ENCODE measurements around the gene MED13L. TPM values are rescaled to one million over a fixed set of nuclear protein-coding genes. Genes with fewer than 3 reads are reported as not detected.

The MED13L gene
- total and polyA plus RNA-seq, 4 donors = 52.2 to 196 (median 88.6) TPM

DNA sequence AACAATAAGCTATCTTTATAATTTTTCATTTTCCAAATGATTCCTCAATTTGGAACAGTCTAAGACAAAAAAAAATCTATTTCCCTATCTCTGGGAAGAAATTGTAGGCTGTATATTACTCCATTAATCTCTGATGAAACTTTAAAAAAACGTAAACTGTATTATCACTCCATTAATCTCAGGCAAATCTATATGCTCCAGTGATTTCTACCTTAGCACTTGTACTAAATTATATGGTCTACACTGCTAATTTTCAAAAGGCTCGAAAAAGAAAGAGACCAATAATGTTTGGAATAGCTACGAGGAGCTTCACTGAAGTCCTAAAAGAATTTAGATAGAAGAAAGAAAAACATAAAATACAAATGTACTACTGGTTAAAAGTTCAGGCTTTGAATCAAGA lies 19.7 kb downstream of the MED13L start:
- no peaks in the 10 kb centered on the region for H3K36me3 ChIP-seq (ENCODE audit: control insufficient read depth, insufficient read depth, low read length)
- no peaks in the 10 kb centered on the region for H3K27me3 ChIP-seq (ENCODE audit: control insufficient read depth, insufficient read depth, low read length)
- no peaks in the 10 kb centered on the region for H3K9me3 ChIP-seq (ENCODE audit: control insufficient read depth, insufficient read depth, low read length)
- H3K27ac ChIP-seq (ENCODE audit: low read depth, low read length) = no peak overlapping the region
- H3K4me1 ChIP-seq (ENCODE audit: control insufficient read depth, insufficient read depth, low read length) = peaks cover 3% of the 10 kb centered on the region
- no CpG with 5 or more reads among the region's 3 CpGs for WGBS (ENCODE audit: insufficient coverage)
- no peak overlapping the region for H3K4me3 ChIP-seq (ENCODE audit: low read depth, low read length)
- DNase-seq (ENCODE audit: low read depth in 4 of 6, low spot score in 6 of 6) = no peak

DNA sequence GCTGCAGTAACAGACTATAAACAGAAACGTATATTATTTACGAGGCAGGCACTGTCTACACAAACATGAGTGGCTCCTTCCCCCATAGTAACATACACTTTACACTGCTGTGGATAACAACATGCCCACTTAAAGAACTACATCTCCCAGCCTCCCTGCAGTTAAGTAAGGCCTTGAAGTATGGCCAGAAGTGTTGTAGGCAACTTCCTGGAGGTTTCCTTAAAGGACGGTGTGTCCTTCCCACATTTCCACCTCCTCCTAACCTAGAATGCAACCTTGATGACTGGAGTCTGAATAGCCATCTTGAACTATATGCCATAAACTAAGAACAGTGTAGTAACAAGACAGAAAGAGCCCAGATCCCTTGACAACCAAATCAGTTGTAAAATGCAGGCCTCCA lies 20.3 kb downstream of the MED13L start:
- no peaks in the 10 kb centered on the region for H3K36me3 ChIP-seq (ENCODE audit: control insufficient read depth, insufficient read depth, low read length)
- no peak overlapping the region for H3K27ac ChIP-seq (ENCODE audit: low read depth, low read length)
- no peak for DNase-seq (ENCODE audit: low read depth in 4 of 6, low spot score in 6 of 6)
- no CpG with 5 or more reads among the region's 3 CpGs for WGBS (ENCODE audit: insufficient coverage)
- peaks cover 3% of the 10 kb centered on the region for H3K4me1 ChIP-seq (ENCODE audit: control insufficient read depth, insufficient read depth, low read length)
- no peak overlapping the region for H3K4me3 ChIP-seq (ENCODE audit: low read depth, low read length)
- no peaks in the 10 kb centered on the region for H3K27me3 ChIP-seq (ENCODE audit: control insufficient read depth, insufficient read depth, low read length)
- H3K9me3 ChIP-seq (ENCODE audit: control insufficient read depth, insufficient read depth, low read length) = peaks cover 1% of the 10 kb centered on the region

DNA sequence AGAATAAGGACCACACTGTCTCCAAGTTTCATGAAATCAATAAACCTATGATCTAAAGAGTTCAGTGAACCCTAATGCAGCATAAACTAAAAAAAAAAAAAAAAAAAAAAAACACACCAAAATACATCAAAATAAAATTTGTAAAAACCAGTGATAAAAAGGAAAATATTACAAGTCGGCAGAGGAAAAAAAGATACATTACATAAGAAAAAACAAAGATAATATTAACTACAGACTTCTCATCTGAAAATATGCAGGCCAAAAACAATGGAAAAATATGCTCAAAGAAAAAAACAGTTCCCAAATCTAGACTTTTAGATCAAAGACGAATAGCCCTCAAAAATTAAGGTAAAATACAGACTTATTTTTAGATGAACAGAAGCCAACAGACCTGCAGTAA lies 27.6 kb downstream of the MED13L start:
- no peak for DNase-seq (ENCODE audit: low read depth in 4 of 6, low spot score in 6 of 6)
- H3K27ac ChIP-seq (ENCODE audit: low read depth, low read length) = no peak overlapping the region
- H3K9me3 ChIP-seq (ENCODE audit: control insufficient read depth, insufficient read depth, low read length) = peaks cover 7% of the 10 kb centered on the region
- H3K27me3 ChIP-seq (ENCODE audit: control insufficient read depth, insufficient read depth, low read length) = no peaks in the 10 kb centered on the region
- H3K36me3 ChIP-seq (ENCODE audit: control insufficient read depth, insufficient read depth, low read length) = no peaks in the 10 kb centered on the region
- no CpG with 5 or more reads among the region's 2 CpGs for WGBS (ENCODE audit: insufficient coverage)
- H3K4me3 ChIP-seq (ENCODE audit: low read depth, low read length) = no peak overlapping the region
- H3K4me1 ChIP-seq (ENCODE audit: control insufficient read depth, insufficient read depth, low read length) = no peaks in the 10 kb centered on the region

GRCh38 chr12:116248930-116249329 lies 28.6 kb downstream of the MED13L start:
- peaks cover 7% of the 10 kb centered on the region for H3K9me3 ChIP-seq (ENCODE audit: control insufficient read depth, insufficient read depth, low read length)
- H3K4me1 ChIP-seq (ENCODE audit: control insufficient read depth, insufficient read depth, low read length) = peaks cover 4% of the 10 kb centered on the region
- H3K27me3 ChIP-seq (ENCODE audit: control insufficient read depth, insufficient read depth, low read length) = no peaks in the 10 kb centered on the region
- no peak for DNase-seq (ENCODE audit: low read depth in 4 of 6, low spot score in 6 of 6)
- H3K27ac ChIP-seq (ENCODE audit: low read depth, low read length) = no peak overlapping the region
- no peaks in the 10 kb centered on the region for H3K36me3 ChIP-seq (ENCODE audit: control insufficient read depth, insufficient read depth, low read length)
- no peak overlapping the region for H3K4me3 ChIP-seq (ENCODE audit: low read depth, low read length)

DNA sequence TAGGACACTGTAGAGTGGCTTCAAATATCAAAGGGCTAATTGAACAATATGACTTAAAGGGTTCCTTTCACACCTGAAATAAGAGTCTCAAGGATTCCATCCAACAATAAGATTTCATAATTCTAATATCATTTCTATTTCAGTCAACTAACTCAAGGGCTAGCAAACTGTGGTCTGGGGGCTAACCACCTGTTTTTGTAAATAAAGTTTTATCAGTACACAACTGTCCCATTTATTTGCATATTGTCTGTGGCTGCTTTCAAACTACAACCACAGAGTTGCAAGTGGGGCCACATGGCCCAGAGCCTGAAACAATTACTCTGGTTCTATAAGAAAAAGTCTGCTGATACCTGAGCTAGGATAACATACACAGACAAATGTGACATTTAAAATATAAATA lies 29.1 kb downstream of the MED13L start:
- Histone ChIP-seq H3K9me3 (ENCODE audit: control insufficient read depth, insufficient read depth, low read length) (peaks cover 7% of the 10 kb centered on the region), H3K4me1 (ENCODE audit: control insufficient read depth, insufficient read depth, low read length) (peaks cover 4% of the 10 kb centered on the region), H3K4me3 (ENCODE audit: low read depth, low read length) (no peak overlapping the region), H3K27ac (ENCODE audit: low read depth, low read length) (no peak overlapping the region), H3K27me3 (ENCODE audit: control insufficient read depth, insufficient read depth, low read length) (no peaks in the 10 kb centered on the region), H3K36me3 (ENCODE audit: control insufficient read depth, insufficient read depth, low read length) (no peaks in the 10 kb centered on the region)
- DNase-seq (ENCODE audit: low read depth in 4 of 6, low spot score in 6 of 6) = no peak

DNA sequence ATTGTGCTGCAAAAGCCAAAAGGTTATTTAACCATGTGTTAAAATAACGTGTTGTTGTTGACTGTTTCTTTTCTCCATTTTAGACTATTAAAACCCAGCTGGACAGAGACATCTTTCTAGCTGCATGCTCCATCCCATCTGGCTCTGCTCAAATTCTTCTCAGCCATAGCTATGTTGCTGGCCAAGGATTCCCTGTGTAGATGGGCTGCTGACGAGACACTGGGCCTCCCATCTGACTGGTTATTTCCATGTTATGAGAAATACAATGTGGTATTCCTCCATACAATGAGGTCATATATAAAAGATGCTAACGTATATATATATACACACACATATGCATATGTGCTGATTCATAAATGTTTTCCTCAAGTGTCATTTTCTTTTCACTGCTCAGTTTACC lies 30.1 kb downstream of the MED13L start:
- H3K4me3 ChIP-seq (ENCODE audit: low read depth, low read length) = no peak overlapping the region
- WGBS (ENCODE audit: insufficient coverage) = no CpG with 5 or more reads among the region's 3 CpGs
- no peak overlapping the region for H3K27ac ChIP-seq (ENCODE audit: low read depth, low read length)
- H3K27me3 ChIP-seq (ENCODE audit: control insufficient read depth, insufficient read depth, low read length) = no peaks in the 10 kb centered on the region
- peaks cover 4% of the 10 kb centered on the region for H3K4me1 ChIP-seq (ENCODE audit: control insufficient read depth, insufficient read depth, low read length)
- no peaks in the 10 kb centered on the region for H3K36me3 ChIP-seq (ENCODE audit: control insufficient read depth, insufficient read depth, low read length)
- peaks cover 6% of the 10 kb centered on the region for H3K9me3 ChIP-seq (ENCODE audit: control insufficient read depth, insufficient read depth, low read length)
- DNase-seq (ENCODE audit: low read depth in 4 of 6, low spot score in 6 of 6) = no peak

GRCh38 chr12:116246490-116247179 lies 30.9 kb downstream of the MED13L start:
- no peak overlapping the region for H3K4me3 ChIP-seq (ENCODE audit: low read depth, low read length)
- H3K4me1 ChIP-seq (ENCODE audit: control insufficient read depth, insufficient read depth, low read length) = peaks cover 4% of the 10 kb centered on the region
- no peaks in the 10 kb centered on the region for H3K36me3 ChIP-seq (ENCODE audit: control insufficient read depth, insufficient read depth, low read length)
- 42% methylated on average over 1 of the region's 5 CpGs for WGBS (ENCODE audit: insufficient coverage)
- H3K9me3 ChIP-seq (ENCODE audit: control insufficient read depth, insufficient read depth, low read length) = peaks cover 6% of the 10 kb centered on the region
- H3K27me3 ChIP-seq (ENCODE audit: control insufficient read depth, insufficient read depth, low read length) = no peaks in the 10 kb centered on the region
- H3K27ac ChIP-seq (ENCODE audit: low read depth, low read length) = no peak overlapping the region
- no peak for DNase-seq (ENCODE audit: low read depth in 4 of 6, low spot score in 6 of 6)

GRCh38 chr12:116245189-116245588 lies 32.3 kb downstream of the MED13L start:
- WGBS (ENCODE audit: insufficient coverage) = no CpG with 5 or more reads among the region's 2 CpGs
- Histone ChIP-seq H3K27ac (ENCODE audit: low read depth, low read length) (no peak overlapping the region), H3K4me3 (ENCODE audit: low read depth, low read length) (no peak overlapping the region), H3K4me1 (ENCODE audit: control insufficient read depth, insufficient read depth, low read length) (peaks cover 4% of the 10 kb centered on the region), H3K9me3 (ENCODE audit: control insufficient read depth, insufficient read depth, low read length) (peaks cover 5% of the 10 kb centered on the region), H3K36me3 (ENCODE audit: control insufficient read depth, insufficient read depth, low read length) (no peaks in the 10 kb centered on the region), H3K27me3 (ENCODE audit: control insufficient read depth, insufficient read depth, low read length) (no peaks in the 10 kb centered on the region)
- DNase-seq (ENCODE audit: low read depth in 4 of 6, low spot score in 6 of 6) = no peak

DNA sequence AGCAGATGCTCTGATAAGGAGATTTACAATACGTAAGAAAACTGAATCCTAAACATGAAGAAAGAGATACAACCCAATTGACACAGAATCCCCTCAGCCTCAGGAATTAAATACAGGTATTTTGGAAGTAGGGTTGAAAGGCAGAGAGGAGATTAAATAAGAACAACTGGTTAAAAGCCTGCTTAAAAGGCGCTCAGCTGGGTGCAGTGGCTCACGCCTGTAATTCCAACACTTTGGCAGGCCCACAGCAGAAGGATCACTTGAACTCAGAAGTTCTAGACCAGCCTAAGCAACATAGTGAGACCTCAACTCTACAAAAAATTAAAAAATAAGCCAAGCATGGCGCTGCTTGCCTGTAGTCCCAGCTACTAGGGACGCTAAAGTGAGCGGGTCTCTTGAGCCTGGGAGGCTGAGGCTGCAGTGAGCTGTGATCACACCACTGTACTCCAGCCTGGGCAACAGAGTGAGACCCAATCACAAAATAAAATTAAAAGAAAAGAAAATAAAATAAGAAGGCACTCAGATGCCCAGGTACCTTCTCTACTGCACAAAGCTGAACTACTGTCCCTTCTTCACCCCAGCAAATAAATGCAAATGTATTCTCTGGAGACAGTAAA lies 32.9 kb downstream of the MED13L start:
- Histone ChIP-seq H3K27ac (ENCODE audit: low read depth, low read length) (no peak overlapping the region), H3K9me3 (ENCODE audit: control insufficient read depth, insufficient read depth, low read length) (no peaks in the 10 kb centered on the region), H3K36me3 (ENCODE audit: control insufficient read depth, insufficient read depth, low read length) (no peaks in the 10 kb centered on the region), H3K27me3 (ENCODE audit: control insufficient read depth, insufficient read depth, low read length) (no peaks in the 10 kb centered on the region), H3K4me1 (ENCODE audit: control insufficient read depth, insufficient read depth, low read length) (peaks cover 4% of the 10 kb centered on the region), H3K4me3 (ENCODE audit: low read depth, low read length) (no peak overlapping the region)
- WGBS (ENCODE audit: insufficient coverage) = 56% methylated on average over 2 of the region's 6 CpGs
- no peak for DNase-seq (ENCODE audit: low read depth in 4 of 6, low spot score in 6 of 6)

- DNase-seq (ENCODE audit: low read depth in 4 of 6, low spot score in 6 of 6) = no peak
- Histone ChIP-seq H3K4me3 (ENCODE audit: low read depth, low read length) (no peak overlapping the region), H3K27ac (ENCODE audit: low read depth, low read length) (no peak overlapping the region), H3K9me3 (ENCODE audit: control insufficient read depth, insufficient read depth, low read length) (no peaks in the 10 kb centered on the region), H3K36me3 (ENCODE audit: control insufficient read depth, insufficient read depth, low read length) (no peaks in the 10 kb centered on the region), H3K27me3 (ENCODE audit: control insufficient read depth, insufficient read depth, low read length) (no peaks in the 10 kb centered on the region), H3K4me1 (ENCODE audit: control insufficient read depth, insufficient read depth, low read length) (peaks cover 4% of the 10 kb centered on the region)
- WGBS (ENCODE audit: insufficient coverage) = no CpG with 5 or more reads among the region's 2 CpGs
These were observed 33.5 kb downstream of the MED13L start for GRCh38 chr12:116244001-116244400.

Data from spinal cord (tissue), 10 donors.